Colonic mucosa (tissue), 4 donors: Measurements from ENCODE around the gene SLC1A3. TPM values are rescaled to one million over a fixed set of nuclear protein-coding genes. Genes with fewer than 3 reads are reported as not detected.

Experiments used
- DNase-seq: peaks from one replicate; pipeline ENCODE4 v3.0.0-alpha.2; 2020
- H3K27ac ChIP-seq: fragments of 200-600 bp; one replicate; pipeline ENCODE4 v1.8.0; 2021
- H3K27me3 ChIP-seq: fragments of 200-600 bp; one replicate; pipeline ENCODE4 v1.8.0; 2021
- H3K36me3 ChIP-seq: fragments of 200-600 bp; one replicate; pipeline ENCODE4 v1.8.0; 2021
- H3K4me1 ChIP-seq: fragments of 200-600 bp; one replicate; pipeline ENCODE4 v1.8.0; 2021; ENCODE audit warnings: mild to moderate bottlenecking
- H3K4me3 ChIP-seq: fragments of 200-600 bp; one replicate; pipeline ENCODE4 v1.8.0; 2021
- H3K9ac ChIP-seq, 2 donors: one replicate each; pipeline ENCODE4 v1.7.0; 2013; ENCODE audit warnings: control low read depth in 2 of 2, low read depth in 2 of 2, low read length in 2 of 2
- H3K9me3 ChIP-seq: fragments of 200-600 bp; one replicate; pipeline ENCODE4 v1.8.0; 2021
- CTCF ChIP-seq: fragments of 200-600 bp; IDR thresholded peaks from one replicate; pipeline ENCODE4 v1.8.0; 2022; ENCODE audit warnings: antibody characterized with exemption, mild to moderate bottlenecking
- intact Hi-C: fragments of 100-400 bp; cut with DNase I; formaldehyde crosslinking; loops from one replicate; pipeline ENCODE4 v1.14.1; 2022
- total RNA-seq, 2 donors: library from RNA; stranded (reverse); fragmentation: NEBNext Ultra II Directional in 1 of 2; extraction: Animal tissue kit (Norgen Biotek cat#: 25700) in 1 of 2; gene quantifications; one replicate each; pipeline ENCODE4 v1.2.1, GENCODE V29; 2021
- donor health status: healthy.
- donor health status: DM: no; HTN: no; CAD: no.
- donor health status: DM: no; HTN: no; CAD: no.

Gene SLC1A3
- total RNA-seq, 2 donors from 2014 or later = 0.50 to 1.9 TPM

GRCh38 chr5:36713541-36713940 lies 107.1 kb downstream of the SLC1A3 start:
- Histone ChIP-seq H3K9ac (no peak overlapping the region), H3K36me3 (no peaks in the 10 kb centered on the region), H3K9me3 (no peaks in the 10 kb centered on the region), H3K4me1 (no peaks in the 10 kb centered on the region), H3K4me3 (no peak overlapping the region), H3K27me3 (no peaks in the 10 kb centered on the region), H3K27ac (no peak overlapping the region)
- TF ChIP-seq CTCF = no peak
- no peak for DNase-seq
- intact Hi-C loops = no loop called here

DNA sequence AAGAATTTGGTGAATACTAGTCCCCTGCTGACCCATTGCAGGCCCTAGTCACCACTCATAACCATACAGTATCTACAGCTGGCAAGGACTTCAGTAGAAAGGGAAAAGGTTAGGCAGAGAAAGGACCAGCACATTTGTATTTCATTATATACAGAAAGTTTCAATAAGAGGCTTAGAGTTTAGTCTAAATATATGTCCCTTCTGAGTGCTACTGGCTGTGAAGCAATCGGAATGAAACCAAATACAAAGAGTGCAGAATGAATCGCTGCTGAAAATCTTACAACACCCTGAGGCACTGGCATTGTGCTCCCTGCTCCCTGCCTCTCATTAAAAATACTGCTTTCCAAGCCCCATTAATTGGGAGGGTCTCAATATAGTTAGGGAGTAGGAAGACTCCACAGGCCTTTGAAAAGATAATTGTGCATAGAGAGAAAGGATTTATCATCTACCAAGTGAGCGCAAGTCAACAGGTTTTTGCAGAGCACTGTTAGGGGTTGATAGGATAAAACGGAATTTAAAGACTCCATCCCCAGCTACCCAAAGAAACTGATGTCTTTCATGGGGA lies 110.8 kb downstream of the SLC1A3 start:
- no peaks in the 10 kb centered on the region for H3K4me1 ChIP-seq
- H3K36me3 ChIP-seq = no peaks in the 10 kb centered on the region
- no peak overlapping the region for H3K27ac ChIP-seq
- H3K9ac ChIP-seq = no peak overlapping the region
- no peak for TF ChIP-seq CTCF
- H3K4me3 ChIP-seq = no peak overlapping the region
- no peaks in the 10 kb centered on the region for H3K9me3 ChIP-seq
- intact Hi-C loops = no loop called here
- no peaks in the 10 kb centered on the region for H3K27me3 ChIP-seq
- no peak for DNase-seq

DNA sequence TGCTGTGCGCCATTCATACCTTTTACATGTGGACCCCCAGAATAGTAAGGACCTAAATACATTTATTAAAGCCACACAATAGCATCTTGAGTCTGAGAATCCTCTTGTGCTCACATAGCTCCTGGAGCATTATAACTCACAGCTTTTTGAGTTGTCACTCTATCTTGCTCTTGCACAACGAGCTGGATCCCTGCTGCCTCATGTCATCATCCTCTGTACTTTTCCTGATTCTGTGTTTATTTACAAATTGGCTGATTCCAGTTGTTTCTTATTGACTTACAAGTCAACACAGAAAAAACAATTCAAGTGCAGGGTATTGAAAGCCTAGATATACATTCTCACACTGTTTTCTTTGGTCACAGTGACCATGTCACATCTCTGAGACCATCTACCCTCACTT lies 112.9 kb downstream of the SLC1A3 start:
- Histone ChIP-seq H3K9ac (no peak overlapping the region), H3K4me3 (no peak overlapping the region), H3K9me3 (no peaks in the 10 kb centered on the region), H3K4me1 (no peaks in the 10 kb centered on the region), H3K27ac (no peak overlapping the region), H3K36me3 (no peaks in the 10 kb centered on the region), H3K27me3 (no peaks in the 10 kb centered on the region)
- intact Hi-C loops = no loop called here
- TF ChIP-seq CTCF = no peak
- no peak for DNase-seq

- Histone ChIP-seq H3K9ac (no peak overlapping the region), H3K27ac (no peak overlapping the region), H3K27me3 (no peaks in the 10 kb centered on the region), H3K4me1 (no peaks in the 10 kb centered on the region), H3K4me3 (no peak overlapping the region), H3K36me3 (no peaks in the 10 kb centered on the region), H3K9me3 (no peaks in the 10 kb centered on the region)
- DNase-seq = no peak
- intact Hi-C loops = no loop called here
- TF ChIP-seq CTCF = no peak
Observed at GRCh38 chr5:36720688-36721087, 114.3 kb downstream of the SLC1A3 start.

GRCh38 chr5:36721664-36722235 lies 115.3 kb downstream of the SLC1A3 start:
- Histone ChIP-seq H3K9me3 (no peaks in the 10 kb centered on the region), H3K4me3 (no peak overlapping the region), H3K27ac (no peak overlapping the region), H3K9ac (no peak overlapping the region), H3K4me1 (no peaks in the 10 kb centered on the region), H3K36me3 (no peaks in the 10 kb centered on the region), H3K27me3 (no peaks in the 10 kb centered on the region)
- DNase-seq = no peak
- intact Hi-C loops = no loop called here
- TF ChIP-seq CTCF = no peak
